Measurements from ENCODE around the gene ADCY2. TPM values are rescaled to one million over a fixed set of nuclear protein-coding genes. Genes with fewer than 3 reads are reported as not detected.

ADCY2 gene
- total RNA-seq, 1 donor from 2014 or later: 0.59 TPM

DNA sequence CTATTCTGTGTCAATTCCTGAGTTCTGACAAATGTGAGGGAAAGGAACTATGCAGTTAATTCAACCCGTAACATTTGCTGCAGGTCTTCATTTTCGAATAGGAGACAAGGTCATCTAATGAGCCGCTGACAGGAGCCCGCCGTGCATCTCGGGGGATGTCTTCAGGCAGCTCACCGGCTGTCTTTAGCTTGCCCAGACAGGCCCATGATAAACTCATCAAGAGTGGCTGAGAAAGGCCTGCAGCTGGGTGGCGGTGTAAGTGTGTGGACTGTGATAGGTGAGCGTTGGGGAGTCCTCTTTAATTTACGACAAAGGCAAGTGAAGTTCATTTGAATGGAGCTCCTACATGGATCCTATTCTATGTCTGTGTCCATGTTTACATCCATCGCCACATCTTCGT lies 190.5 kb downstream of the ADCY2 start:
- TF ChIP-seq CTCF (IDR thresholded peaks at IDR 0.05): no peak

DNA sequence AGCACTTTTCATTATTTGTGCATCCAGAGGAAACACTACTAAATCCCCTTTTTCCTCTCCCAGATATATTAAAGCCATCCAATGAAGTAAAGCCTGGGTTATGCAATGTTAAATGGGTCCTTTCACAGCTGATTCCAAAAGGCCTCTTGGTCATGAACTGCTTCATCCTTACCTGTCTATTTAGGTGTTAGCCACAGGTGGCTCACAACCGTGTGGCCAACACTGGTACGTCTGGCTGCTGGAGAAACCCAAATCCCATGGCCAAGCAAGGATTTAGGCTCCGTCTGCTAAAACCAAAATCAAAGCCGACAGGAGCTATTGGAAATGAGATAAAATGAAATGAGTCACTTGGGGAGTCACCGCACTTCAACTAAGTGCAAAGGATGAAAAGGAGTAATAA lies 193.9 kb downstream of the ADCY2 start:
- no peak for ATAC-seq

More for the DNA sequence above, 190.5 kb downstream of the ADCY2 start:
- no peaks in the 10 kb centered on the region for H3K36me3 ChIP-seq
- no peaks in the 10 kb centered on the region for H3K27me3 ChIP-seq (ENCODE audit: low read depth)
- H3K9me3 ChIP-seq: no peaks in the 10 kb centered on the region
- ATAC-seq: no peak
- intact Hi-C loops (cut with DNase I): no loop called here
- no peak overlapping the region for H3K27ac ChIP-seq
- no peaks in the 10 kb centered on the region for H3K4me1 ChIP-seq
- DNase-seq: no peak
- H3K4me3 ChIP-seq: no peak overlapping the region

DNA sequence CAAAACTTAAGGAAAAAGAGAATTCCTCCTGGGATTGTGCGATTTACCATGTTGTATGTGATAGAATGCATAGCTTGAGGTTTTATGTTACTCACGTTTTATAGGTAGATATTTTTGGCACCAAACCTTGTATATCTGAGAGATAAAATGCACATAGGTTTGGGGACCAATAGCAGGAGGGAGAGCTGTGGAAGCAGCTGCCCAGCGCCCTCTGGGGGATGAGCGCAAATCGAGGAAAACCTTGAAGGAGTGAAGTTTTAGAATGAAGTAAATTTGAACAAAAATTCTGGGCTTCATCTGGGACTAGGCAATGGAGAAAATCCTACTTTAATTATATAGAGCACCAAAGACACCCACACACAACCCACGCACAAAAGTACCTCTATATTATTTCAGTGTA lies 197.0 kb downstream of the ADCY2 start:
- peak; percentile 32 for TF ChIP-seq CTCF (IDR thresholded peaks at IDR 0.05)
- DNase-seq: no peak
- Histone ChIP-seq H3K4me3 (no peak overlapping the region), H3K9me3 (no peaks in the 10 kb centered on the region), H3K27me3 (ENCODE audit: low read depth) (no peaks in the 10 kb centered on the region), H3K36me3 (no peaks in the 10 kb centered on the region), H3K27ac (no peak overlapping the region), H3K4me1 (no peaks in the 10 kb centered on the region)
- ATAC-seq: no peak
- intact Hi-C loops (cut with DNase I): no loop called here

More for the DNA sequence above, 193.9 kb downstream of the ADCY2 start:
- Histone ChIP-seq H3K4me3 (no peak overlapping the region), H3K27ac (no peak overlapping the region), H3K36me3 (no peaks in the 10 kb centered on the region), H3K27me3 (ENCODE audit: low read depth) (no peaks in the 10 kb centered on the region), H3K9me3 (no peaks in the 10 kb centered on the region), H3K4me1 (no peaks in the 10 kb centered on the region)
- intact Hi-C loops (cut with DNase I): no loop called here
- DNase-seq: no peak
- TF ChIP-seq CTCF (IDR thresholded peaks at IDR 0.05): no peak

DNA sequence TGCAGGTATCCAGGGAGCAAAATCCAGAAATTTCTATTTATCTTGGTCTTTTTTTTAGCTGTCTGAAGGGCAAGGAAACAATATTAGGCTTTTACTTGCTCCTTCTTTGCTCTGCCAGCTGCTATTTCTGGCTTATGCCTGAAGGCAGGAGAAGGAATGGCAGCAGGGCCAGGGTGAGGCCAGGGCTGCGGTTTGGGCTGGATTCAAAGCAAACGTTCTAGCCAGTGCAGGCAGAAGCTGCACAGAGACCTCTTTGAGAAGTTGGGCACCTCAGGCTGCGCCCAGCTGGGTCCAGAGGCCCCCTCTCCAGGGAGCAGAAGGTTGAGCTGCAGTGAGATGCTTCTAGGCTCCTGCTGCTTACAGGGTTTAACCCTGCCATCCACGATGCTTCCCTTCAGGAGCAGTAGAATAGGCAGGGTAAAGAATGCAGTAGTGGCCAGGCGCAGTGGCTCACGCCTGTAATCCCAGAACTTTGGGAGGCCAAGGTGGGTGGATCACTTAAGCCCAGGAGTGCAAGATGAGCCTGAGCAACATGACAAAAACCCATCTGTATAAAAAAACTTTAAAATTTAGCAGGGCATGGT lies 201.2 kb downstream of the ADCY2 start:
- H3K4me1 ChIP-seq: no peaks in the 10 kb centered on the region
- intact Hi-C loops (cut with DNase I): no loop called here
- H3K36me3 ChIP-seq: no peaks in the 10 kb centered on the region
- no peak overlapping the region for H3K27ac ChIP-seq
- TF ChIP-seq CTCF (IDR thresholded peaks at IDR 0.05): no peak
- H3K27me3 ChIP-seq (ENCODE audit: low read depth): no peaks in the 10 kb centered on the region
- peak in 1 of 2 donors; percentile 41 for ATAC-seq
- no peak for DNase-seq
- no peak overlapping the region for H3K4me3 ChIP-seq
- no peaks in the 10 kb centered on the region for H3K9me3 ChIP-seq

DNA sequence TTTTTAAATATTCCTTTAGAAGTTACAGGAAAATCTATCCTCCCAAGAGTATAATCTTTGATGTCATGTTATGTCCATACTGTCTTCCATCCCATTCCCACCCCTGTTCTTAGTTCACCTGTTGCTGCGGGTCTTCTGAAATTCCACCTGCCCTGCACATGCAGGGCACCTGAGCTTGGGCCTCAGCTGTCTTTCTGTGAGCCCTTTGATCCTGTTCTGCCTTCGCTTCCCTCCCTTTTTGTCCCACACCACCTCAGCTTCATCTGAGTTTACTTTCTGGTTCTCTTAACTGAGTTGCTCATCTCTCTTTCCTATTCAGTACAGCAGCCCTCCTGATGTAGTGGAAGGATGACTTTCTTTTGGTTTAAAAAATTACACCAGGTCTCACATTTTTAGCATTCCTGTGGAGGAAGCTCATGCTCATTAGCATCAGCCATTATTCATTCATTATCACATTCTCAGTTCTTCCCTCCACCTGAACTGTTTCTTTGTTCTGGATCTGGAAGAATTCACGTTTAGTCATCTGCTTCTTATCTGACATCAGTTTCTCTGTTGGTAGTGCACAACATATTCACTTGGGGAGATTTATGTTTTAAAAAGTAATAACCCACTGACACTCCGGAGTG lies 211.0 kb downstream of the ADCY2 start:
- DNase-seq (no peak), ATAC-seq (no peak)
- Histone ChIP-seq H3K9me3 (no peaks in the 10 kb centered on the region), H3K36me3 (no peaks in the 10 kb centered on the region), H3K27me3 (ENCODE audit: low read depth) (no peaks in the 10 kb centered on the region), H3K4me3 (no peak overlapping the region), H3K27ac (no peak overlapping the region), H3K4me1 (no peaks in the 10 kb centered on the region)
- TF ChIP-seq CTCF (IDR thresholded peaks at IDR 0.05): no peak
- intact Hi-C loops (cut with DNase I): no loop called here
